K562 (cell line): Measurements from ENCODE around the gene CFAP298. TPM values are rescaled to one million over a fixed set of nuclear protein-coding genes. Genes with fewer than 3 reads are reported as not detected.
A peak's percentile ranks its signal among the peaks of the same experiment; 100 is the strongest.

Experiments used
- CAMTA2 ChIP-seq: fragments of 250-450 bp; sonication (Bioruptor Pico); conservative IDR thresholded peaks from 2 replicates; pipeline ENCODE4 v1.5.1; 2022
- CTBP1 ChIP-seq: fragments of 450-650 bp; IDR thresholded peaks from 2 replicates; pipeline ENCODE4 v1.6.1; 2016; ENCODE audit warnings: borderline replicate concordance
- ESRRA ChIP-seq: fragments of 450-650 bp; IDR thresholded peaks from 2 replicates; pipeline ENCODE4 v1.6.1; 2014; ENCODE audit warnings: low read depth, mild to moderate bottlenecking, moderate library complexity, borderline replicate concordance
- FOXP1 ChIP-seq: sonication (generic); formaldehyde crosslinking; IDR thresholded peaks from 2 replicates; pipeline ENCODE4 v1.8.0; 2022; ENCODE audit warnings: mild to moderate bottlenecking, missing genetic modification reagents
- HMGN3 ChIP-seq: IDR thresholded peaks from 2 replicates; pipeline ENCODE4 v1.6.1; 2011; ENCODE audit warnings: borderline replicate concordance, low read depth, mild to moderate bottlenecking, mixed read lengths, low read length; ENCODE audit not compliant: insufficient read length; ENCODE audit errors: extremely low read depth
- KDM4B ChIP-seq, 2 experiments: fragments of 450-650 bp in 1 of 2; sonication (generic) in 1 of 2; IDR thresholded peaks; 2 replicates each; pipeline ENCODE4 v1.6.1; 2016 to 2017; ENCODE audit warnings: borderline replicate concordance in 2 of 2, antibody characterized with exemption in 1 of 2, low read depth in 1 of 2, mild to moderate bottlenecking in 1 of 2
- RNF2 ChIP-seq: sonication (generic); IDR thresholded peaks from 2 replicates; pipeline ENCODE4 v1.6.1; 2016
- SMC3 ChIP-seq: conservative IDR thresholded peaks from 2 replicates; pipeline ENCODE4 v1.6.1; 2011; ENCODE audit warnings: low read depth, low read length, improper control_type of control experiment; ENCODE audit not compliant: insufficient read depth
- TBP ChIP-seq: optimal IDR thresholded peaks from 2 replicates; pipeline ENCODE3; 2011; ENCODE audit warnings: low read depth, low read length, improper control_type of control experiment
- ZBTB17 ChIP-seq: fragments of 450-650 bp; formaldehyde crosslinking; IDR thresholded peaks from 2 replicates; pipeline ENCODE4 v1.4.0; 2020; ENCODE audit warnings: mild to moderate bottlenecking
- ZNF24 ChIP-seq: fragments of 450-650 bp; IDR thresholded peaks from 2 replicates; pipeline ENCODE4 v1.6.1; 2016
- ZNF668 ChIP-seq: fragments of 250-450 bp; sonication (Bioruptor Pico); IDR thresholded peaks from 2 replicates; pipeline ENCODE4 v1.8.0; 2022; ENCODE audit warnings: mild to moderate bottlenecking, inconsistent platforms
- ZNF830 ChIP-seq: fragments of 250-450 bp; sonication (Bioruptor Pico); IDR thresholded peaks from 2 replicates; pipeline ENCODE4 v1.5.0; 2021; ENCODE audit warnings: mild to moderate bottlenecking
- polyA plus RNA-seq, 8 experiments: library from polyadenylated mRNA; depleted of rRNA in 4 of 8; stranded (reverse) in 5 of 8; unstranded in 3 of 8; fragments of >200 nt; fragmentation: Nextera tagmentation in 2 of 8; fragmentation: Illumina TruSeq in 1 of 8; extraction: Ambion mirVana in 2 of 8; extraction: Trizol in 1 of 8; gene quantifications; 2 replicates each; pipeline versions ENCODE4 v1.2.1 to v1.2.3, GENCODE V29; 2011 to 2014; ENCODE audit warnings: inconsistent platforms in 1 of 8, missing spikeins in 1 of 8
- total RNA-seq, 7 experiments: library from RNA; depleted of rRNA in 6 of 7; stranded (reverse); fragments of >200 nt in 6 of 7; fragmentation: Illumina TruSeq in 2 of 7; extraction: Trizol in 2 of 7; gene quantifications; 2 replicates each; pipeline versions ENCODE4 v1.2.1 to v1.2.3, GENCODE V29; 2011 to 2021; ENCODE audit warnings: low replicate concordance in 1 of 7
- TF ChIP-seq, protein P1 (sequence below), 2 experiments: fragments of 450-650 bp; conservative IDR thresholded peaks; 2 replicates each; pipeline ENCODE4 v1.6.1; 2017; ENCODE audit warnings: mild to moderate bottlenecking in 2 of 2, moderate library complexity in 2 of 2
- TF ChIP-seq, protein P2 (sequence below): fragments of 250-450 bp; sonication (Bioruptor Pico); IDR thresholded peaks from 2 replicates; pipeline ENCODE4 v1.4.0; 2020; ENCODE audit warnings: mild to moderate bottlenecking, moderate library complexity
- TF ChIP-seq, protein P3 (sequence below): sonication (generic); formaldehyde crosslinking; IDR thresholded peaks from 2 replicates; pipeline ENCODE4 v1.9.0; 2022; ENCODE audit warnings: mild to moderate bottlenecking, missing genetic modification reagents
- TF ChIP-seq, protein P4 (sequence below): sonication (generic); formaldehyde crosslinking; IDR thresholded peaks from 2 replicates; pipeline ENCODE4 v1.8.0; 2022; ENCODE audit warnings: missing genetic modification reagents, mild to moderate bottlenecking, moderate library complexity, borderline replicate concordance
- TF ChIP-seq, protein P5 (sequence below): fragments of 450-650 bp; IDR thresholded peaks from 2 replicates; pipeline ENCODE4 v1.6.1; 2018; ENCODE audit not compliant: partially characterized antibody

CFAP298 gene
- total and polyA plus RNA-seq, 9 of the 15 experiments (the other 6 are each of a cell fraction or from before 2014, with no cell fraction given), result 31.4 to 178 (median 89.7) TPM

DNA sequence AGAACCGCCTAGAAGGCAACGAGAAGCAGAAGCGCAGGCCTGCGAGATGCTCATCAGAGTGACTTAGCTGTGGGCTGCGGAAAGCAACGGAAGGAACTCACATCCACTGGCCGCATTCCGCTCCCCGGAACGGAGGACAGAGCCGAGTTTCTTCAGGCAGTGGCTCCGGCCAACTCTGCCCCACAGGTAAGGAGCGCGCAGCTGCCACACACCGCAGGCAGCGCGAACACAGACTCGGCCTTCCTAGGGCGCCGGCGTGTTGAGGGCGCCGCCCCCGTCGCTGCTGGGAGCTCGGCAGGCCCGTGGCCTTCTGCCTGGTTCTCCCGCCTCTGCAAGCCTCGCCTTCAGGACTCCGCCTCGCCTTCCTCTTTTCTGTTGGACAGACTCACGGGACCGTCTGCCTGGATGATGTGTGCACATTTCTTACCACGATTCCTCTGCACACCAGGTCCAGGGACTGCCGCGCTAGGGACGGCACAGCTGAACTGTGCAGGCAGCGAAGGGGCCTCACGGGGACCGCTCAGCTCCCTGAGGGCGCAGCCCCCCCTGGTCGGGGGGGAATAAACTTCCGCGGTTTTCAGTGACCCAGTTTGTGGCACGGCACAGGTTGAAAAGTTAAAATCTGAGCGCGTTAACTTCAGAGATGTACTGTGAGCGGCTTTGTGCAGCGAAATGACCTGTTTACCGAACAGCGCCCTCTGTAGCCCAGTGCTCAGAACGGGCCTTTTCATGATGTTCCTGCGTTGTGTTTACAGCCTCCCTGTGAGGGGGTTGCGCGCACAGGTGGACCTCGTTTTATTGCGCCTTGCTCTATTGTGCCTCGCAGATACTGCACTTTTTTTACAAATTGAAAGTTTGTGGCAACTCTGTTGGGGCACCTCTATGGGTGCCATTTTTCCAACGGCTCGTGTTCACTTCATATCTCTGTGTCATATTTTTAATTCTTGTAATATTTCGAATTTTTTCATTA is 42.6 kb downstream of the CFAP298 start (continued):
- TF ChIP-seq HMGN3 (peak; percentile 74), SMC3 (peak; percentile 66), ZNF668 (CRISPR knock-in tag) (no peak), ZBTB17 (CRISPR knock-in tag) (peak; percentile 75), CTBP1 (peak; percentile 95), CAMTA2 (CRISPR knock-in tag) (no peak), ESRRA (no peak), RNF2 (peak; percentile 75; the same call in 1 of the 2 replicates), FOXP1 (CRISPR knock-in tag) (peak; percentile 21; the same call in 1 of the 2 replicates), KDM4B (IDR thresholded peaks at IDR 0.05; ENCODE audit: borderline replicate concordance in 2 of 2, low read depth in 1 of 2) (0 out of 4 replicates have a peak, but pooled peaks of 1 of the 2 experiments have one; percentile 40), TBP (no peak), ZNF24 (no peak), ZNF830 (CRISPR knock-in tag) (no peak)
- TF ChIP-seq, protein P1, sequence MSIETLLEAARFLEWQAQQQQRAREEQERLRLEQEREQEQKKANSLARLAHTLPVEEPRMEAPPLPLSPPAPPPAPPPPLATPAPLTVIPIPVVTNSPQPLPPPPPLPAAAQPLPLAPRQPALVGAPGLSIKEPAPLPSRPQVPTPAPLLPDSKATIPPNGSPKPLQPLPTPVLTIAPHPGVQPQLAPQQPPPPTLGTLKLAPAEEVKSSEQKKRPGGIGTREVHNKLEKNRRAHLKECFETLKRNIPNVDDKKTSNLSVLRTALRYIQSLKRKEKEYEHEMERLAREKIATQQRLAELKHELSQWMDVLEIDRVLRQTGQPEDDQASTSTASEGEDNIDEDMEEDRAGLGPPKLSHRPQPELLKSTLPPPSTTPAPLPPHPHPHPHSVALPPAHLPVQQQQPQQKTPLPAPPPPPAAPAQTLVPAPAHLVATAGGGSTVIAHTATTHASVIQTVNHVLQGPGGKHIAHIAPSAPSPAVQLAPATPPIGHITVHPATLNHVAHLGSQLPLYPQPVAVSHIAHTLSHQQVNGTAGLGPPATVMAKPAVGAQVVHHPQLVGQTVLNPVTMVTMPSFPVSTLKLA (conservative IDR thresholded peaks at IDR 0.05), result peak; percentile 48 to 70; a peak in 3 of 4 replicates
- TF ChIP-seq, protein P2, sequence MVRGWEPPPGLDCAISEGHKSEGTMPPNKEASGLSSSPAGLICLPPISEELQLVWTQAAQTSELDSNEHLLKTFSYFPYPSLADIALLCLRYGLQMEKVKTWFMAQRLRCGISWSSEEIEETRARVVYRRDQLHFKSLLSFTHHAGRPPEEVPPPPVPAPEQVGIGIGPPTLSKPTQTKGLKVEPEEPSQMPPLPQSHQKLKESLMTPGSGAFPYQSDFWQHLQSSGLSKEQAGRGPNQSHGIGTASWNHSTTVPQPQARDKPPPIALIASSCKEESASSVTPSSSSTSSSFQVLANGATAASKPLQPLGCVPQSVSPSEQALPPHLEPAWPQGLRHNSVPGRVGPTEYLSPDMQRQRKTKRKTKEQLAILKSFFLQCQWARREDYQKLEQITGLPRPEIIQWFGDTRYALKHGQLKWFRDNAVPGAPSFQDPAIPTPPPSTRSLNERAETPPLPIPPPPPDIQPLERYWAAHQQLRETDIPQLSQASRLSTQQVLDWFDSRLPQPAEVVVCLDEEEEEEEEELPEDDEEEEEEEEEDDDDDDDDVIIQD (CRISPR knock-in tag), result 0 out of 2 replicates have a peak, but pooled peaks have one; percentile 8
- TF ChIP-seq, protein P3, sequence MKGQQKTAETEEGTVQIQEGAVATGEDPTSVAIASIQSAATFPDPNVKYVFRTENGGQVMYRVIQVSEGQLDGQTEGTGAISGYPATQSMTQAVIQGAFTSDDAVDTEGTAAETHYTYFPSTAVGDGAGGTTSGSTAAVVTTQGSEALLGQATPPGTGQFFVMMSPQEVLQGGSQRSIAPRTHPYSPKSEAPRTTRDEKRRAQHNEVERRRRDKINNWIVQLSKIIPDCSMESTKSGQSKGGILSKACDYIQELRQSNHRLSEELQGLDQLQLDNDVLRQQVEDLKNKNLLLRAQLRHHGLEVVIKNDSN (CRISPR knock-in tag), result peak; percentile 17; the same call in 1 of the 2 replicates
- TF ChIP-seq, protein P4, sequence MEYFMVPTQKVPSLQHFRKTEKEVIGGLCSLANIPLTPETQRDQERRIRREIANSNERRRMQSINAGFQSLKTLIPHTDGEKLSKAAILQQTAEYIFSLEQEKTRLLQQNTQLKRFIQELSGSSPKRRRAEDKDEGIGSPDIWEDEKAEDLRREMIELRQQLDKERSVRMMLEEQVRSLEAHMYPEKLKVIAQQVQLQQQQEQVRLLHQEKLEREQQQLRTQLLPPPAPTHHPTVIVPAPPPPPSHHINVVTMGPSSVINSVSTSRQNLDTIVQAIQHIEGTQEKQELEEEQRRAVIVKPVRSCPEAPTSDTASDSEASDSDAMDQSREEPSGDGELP (CRISPR knock-in tag), result peak; percentile 76; the same call in 1 of the 2 replicates
- TF ChIP-seq, protein P5, sequence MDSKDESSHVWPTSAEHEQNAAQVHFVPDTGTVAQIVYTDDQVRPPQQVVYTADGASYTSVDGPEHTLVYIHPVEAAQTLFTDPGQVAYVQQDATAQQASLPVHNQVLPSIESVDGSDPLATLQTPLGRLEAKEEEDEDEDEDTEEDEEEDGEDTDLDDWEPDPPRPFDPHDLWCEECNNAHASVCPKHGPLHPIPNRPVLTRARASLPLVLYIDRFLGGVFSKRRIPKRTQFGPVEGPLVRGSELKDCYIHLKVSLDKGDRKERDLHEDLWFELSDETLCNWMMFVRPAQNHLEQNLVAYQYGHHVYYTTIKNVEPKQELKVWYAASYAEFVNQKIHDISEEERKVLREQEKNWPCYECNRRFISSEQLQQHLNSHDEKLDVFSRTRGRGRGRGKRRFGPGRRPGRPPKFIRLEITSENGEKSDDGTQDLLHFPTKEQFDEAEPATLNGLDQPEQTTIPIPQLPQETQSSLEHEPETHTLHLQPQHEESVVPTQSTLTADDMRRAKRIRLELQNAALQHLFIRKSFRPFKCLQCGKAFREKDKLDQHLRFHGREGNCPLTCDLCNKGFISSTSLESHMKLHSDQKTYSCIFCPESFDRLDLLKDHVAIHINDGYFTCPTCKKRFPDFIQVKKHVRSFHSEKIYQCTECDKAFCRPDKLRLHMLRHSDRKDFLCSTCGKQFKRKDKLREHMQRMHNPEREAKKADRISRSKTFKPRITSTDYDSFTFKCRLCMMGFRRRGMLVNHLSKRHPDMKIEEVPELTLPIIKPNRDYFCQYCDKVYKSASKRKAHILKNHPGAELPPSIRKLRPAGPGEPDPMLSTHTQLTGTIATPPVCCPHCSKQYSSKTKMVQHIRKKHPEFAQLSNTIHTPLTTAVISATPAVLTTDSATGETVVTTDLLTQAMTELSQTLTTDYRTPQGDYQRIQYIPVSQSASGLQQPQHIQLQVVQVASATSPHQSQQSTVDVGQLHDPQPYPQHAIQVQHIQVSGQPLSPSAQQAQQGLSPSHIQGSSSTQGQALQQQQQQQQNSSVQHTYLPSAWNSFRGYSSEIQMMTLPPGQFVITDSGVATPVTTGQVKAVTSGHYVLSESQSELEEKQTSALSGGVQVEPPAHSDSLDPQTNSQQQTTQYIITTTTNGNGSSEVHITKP, result peak; percentile 22
